ENCODE data around the gene NDRG2. TPM values are rescaled to one million over a fixed set of nuclear protein-coding genes. Genes with fewer than 3 reads are reported as not detected.

NDRG2 gene
- total and polyA plus RNA-seq, 9 of the 15 experiments (the other 6 are each of a cell fraction or from before 2014, with no cell fraction given): 10.1 to 105 (median 41.0) TPM

DNA sequence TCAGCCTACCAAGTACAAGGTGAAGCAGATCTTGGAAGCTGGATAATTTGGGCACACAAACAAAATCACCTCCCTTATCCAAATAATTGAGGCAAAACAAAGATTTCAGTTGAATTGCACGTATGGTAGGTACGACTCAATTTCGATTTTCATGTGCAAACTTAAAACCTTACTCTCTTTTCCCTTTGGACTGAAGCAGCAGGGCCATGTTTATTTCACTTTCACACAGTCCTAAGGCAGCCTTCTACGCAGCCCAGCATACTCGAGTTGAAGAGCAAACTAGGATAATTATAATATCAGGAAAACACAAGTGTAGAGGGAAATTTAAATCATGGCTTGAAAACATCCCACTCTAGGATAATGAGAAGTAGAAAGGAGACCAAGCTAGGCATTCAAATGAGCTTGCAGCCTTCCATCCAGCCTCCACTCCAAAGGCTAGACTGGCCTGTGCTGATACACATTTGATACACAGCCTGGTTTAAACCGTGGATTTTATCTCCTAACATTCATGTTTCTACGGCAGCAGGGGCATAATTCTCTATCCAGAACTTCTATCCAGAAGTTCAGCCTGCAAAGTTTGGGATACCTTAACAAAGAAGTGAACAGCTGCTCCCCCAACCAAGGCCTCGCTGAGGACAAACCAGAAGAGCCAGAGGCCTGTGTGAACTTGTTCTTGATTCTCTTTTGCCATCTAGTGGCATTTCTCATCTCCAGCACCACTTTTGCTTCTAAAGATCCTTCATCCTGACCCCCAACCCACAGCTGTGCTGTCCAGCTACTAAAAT is 14.9 kb upstream of the NDRG2 start:
- peak; percentile 92 for ATAC-seq
- Histone ChIP-seq H3K4me3 (no peak overlapping the region), H3K27me3 (ENCODE audit: control insufficient read depth in 2 of 2, insufficient read depth in 2 of 2, low read length in 2 of 2) (no peaks in the 10 kb centered on the region), H3K9me1 (ENCODE audit: control insufficient read depth, insufficient read depth, low read length) (no peaks in the 10 kb centered on the region), H3K9ac (ENCODE audit: insufficient read depth in 1 of 2, low read depth in 2 of 2, low read length in 2 of 2) (no peak overlapping the region), H3K9me3 (replicated peaks; ENCODE audit: control insufficient read depth, insufficient read depth, low read depth, low read length) (no peaks in the 10 kb centered on the region), H3K4me2 (ENCODE audit: insufficient read depth, low read length) (no peak overlapping the region), H3K27ac (ENCODE audit: extremely low read depth, low read depth, low read length) (no peak overlapping the region), H3K4me1 (replicated peaks in 1 of 2; ENCODE audit: control insufficient read depth in 2 of 2, insufficient read depth in 2 of 2, low read length in 2 of 2) (peaks cover 5 to 25% of the 10 kb centered on the region in 2 experiments; a peak in 4 of 5 replicates), H4K20me1 (replicated peaks; ENCODE audit: control insufficient read depth, insufficient read depth, low read length) (no peaks in the 10 kb centered on the region), H2AFZ (ENCODE audit: low read depth, low read length) (peak overlapping the region; percentile 65), H3K79me2 (ENCODE audit: control insufficient read depth, insufficient read depth, low read length) (no peaks in the 10 kb centered on the region), H3K36me3 (ENCODE audit: control insufficient read depth, insufficient read depth, low read length) (no peaks in the 10 kb centered on the region)
- WGBS (ENCODE audit: insufficient coverage, low coverage, missing lambda C conversion rate): 31% methylated on average over 8 of the region's 8 CpGs
- CTCF ChIA-PET (ENCODE audit: low intra/inter-chr PET ratio): interaction anchor here (0.6 to 2.8 kb wide), 6 partner anchors 21 to 431 kb away, joined by 3 to 33 read pairs (median 4); no protein-coding TSS in a partner anchor
- intact Hi-C loops (cut with micrococcal nuclease): loop anchor here (1.0 to 5.0 kb wide), 3 partner anchors 25 to 342 kb away; no protein-coding TSS in a partner anchor
- no TSS peak for BruUV-seq (replicated peaks)
- POLR2A ChIA-PET: interaction anchor here (0.6 to 2.6 kb wide), 3 partner anchors 13 to 24 kb away, joined by 3 to 15 read pairs (median 4); no protein-coding TSS in a partner anchor
- peak in 2 of 4 experiments; percentile 64 to 73 for DNase-seq (ENCODE audit: extremely low read depth in 1 of 4, low spot score in 3 of 4)
- in situ Hi-C loops (cut with MboI): no loop called here
- peak; percentile 95 for FAIRE-seq
- TF ChIP-seq, protein P1, sequence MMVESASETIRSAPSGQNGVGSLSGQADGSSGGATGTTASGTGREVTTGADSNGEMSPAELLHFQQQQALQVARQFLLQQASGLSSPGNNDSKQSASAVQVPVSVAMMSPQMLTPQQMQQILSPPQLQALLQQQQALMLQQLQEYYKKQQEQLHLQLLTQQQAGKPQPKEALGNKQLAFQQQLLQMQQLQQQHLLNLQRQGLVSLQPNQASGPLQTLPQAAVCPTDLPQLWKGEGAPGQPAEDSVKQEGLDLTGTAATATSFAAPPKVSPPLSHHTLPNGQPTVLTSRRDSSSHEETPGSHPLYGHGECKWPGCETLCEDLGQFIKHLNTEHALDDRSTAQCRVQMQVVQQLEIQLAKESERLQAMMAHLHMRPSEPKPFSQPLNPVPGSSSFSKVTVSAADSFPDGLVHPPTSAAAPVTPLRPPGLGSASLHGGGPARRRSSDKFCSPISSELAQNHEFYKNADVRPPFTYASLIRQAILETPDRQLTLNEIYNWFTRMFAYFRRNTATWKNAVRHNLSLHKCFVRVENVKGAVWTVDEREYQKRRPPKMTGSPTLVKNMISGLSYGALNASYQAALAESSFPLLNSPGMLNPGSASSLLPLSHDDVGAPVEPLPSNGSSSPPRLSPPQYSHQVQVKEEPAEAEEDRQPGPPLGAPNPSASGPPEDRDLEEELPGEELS (CRISPR knock-in tag; IDR thresholded peaks at IDR 0.05; ENCODE audit: borderline replicate concordance): no peak
- TF ChIP-seq CREB1 (IDR thresholded peaks at IDR 0.05) (no peak), CREB1 (CRISPR knock-in tag; IDR thresholded peaks at IDR 0.05) (no peak), GABPB1 (CRISPR knock-in tag; IDR thresholded peaks at IDR 0.05) (no peak), TARDBP (IDR thresholded peaks at IDR 0.05) (no peak), NFIC (IDR thresholded peaks at IDR 0.05) (no peak), HDGF (IDR thresholded peaks at IDR 0.05) (no peak), KAT2B (IDR thresholded peaks at IDR 0.05; ENCODE audit: low read depth, low read length) (no peak), HDAC8 (tag; IDR thresholded peaks at IDR 0.05) (no peak), SMARCC2 (IDR thresholded peaks at IDR 0.05; ENCODE audit: low read depth) (no peak), ETS2 (tag; IDR thresholded peaks at IDR 0.05; ENCODE audit: borderline replicate concordance, poor library complexity, severe bottlenecking) (no peak), NCOA1 (IDR thresholded peaks at IDR 0.05; ENCODE audit: low read depth) (no peak), ZNF133 (CRISPR knock-in tag; IDR thresholded peaks at IDR 0.05) (no peak), NEUROD1 (IDR thresholded peaks at IDR 0.05; ENCODE audit: borderline replicate concordance, low read depth, low read length, partially characterized antibody) (no peak), ARID2 (IDR thresholded peaks at IDR 0.05) (peak; percentile 68; the same call in 1 of the 2 replicates), ZNF699 (CRISPR knock-in tag; IDR thresholded peaks at IDR 0.05; ENCODE audit: insufficient replicate concordance) (no peak)
- TF ChIP-seq, protein P2, sequence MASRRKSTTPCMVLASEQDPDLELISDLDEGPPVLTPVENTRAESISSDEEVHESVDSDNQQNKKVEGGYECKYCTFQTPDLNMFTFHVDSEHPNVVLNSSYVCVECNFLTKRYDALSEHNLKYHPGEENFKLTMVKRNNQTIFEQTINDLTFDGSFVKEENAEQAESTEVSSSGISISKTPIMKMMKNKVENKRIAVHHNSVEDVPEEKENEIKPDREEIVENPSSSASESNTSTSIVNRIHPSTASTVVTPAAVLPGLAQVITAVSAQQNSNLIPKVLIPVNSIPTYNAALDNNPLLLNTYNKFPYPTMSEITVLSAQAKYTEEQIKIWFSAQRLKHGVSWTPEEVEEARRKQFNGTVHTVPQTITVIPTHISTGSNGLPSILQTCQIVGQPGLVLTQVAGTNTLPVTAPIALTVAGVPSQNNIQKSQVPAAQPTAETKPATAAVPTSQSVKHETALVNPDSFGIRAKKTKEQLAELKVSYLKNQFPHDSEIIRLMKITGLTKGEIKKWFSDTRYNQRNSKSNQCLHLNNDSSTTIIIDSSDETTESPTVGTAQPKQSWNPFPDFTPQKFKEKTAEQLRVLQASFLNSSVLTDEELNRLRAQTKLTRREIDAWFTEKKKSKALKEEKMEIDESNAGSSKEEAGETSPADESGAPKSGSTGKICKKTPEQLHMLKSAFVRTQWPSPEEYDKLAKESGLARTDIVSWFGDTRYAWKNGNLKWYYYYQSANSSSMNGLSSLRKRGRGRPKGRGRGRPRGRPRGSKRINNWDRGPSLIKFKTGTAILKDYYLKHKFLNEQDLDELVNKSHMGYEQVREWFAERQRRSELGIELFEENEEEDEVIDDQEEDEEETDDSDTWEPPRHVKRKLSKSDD (conservative IDR thresholded peaks at IDR 0.05; ENCODE audit: low read length): no peak
- TF ChIP-seq, protein P3, sequence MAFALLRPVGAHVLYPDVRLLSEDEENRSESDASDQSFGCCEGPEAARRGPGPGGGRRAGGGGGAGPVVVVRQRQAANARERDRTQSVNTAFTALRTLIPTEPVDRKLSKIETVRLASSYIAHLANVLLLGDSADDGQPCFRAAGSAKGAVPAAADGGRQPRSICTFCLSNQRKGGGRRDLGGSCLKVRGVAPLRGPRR (CRISPR knock-in tag; IDR thresholded peaks at IDR 0.05): no peak

All from K562 (cell line).